HepG2 (cell line): ENCODE results near the gene SSNA1. TPM values are rescaled to one million over a fixed set of nuclear protein-coding genes. Genes with fewer than 3 reads are reported as not detected.
A peak's percentile ranks its signal among the peaks of the same experiment; 100 is the strongest.

ENCODE experiments used
- AGO2 ChIP-seq: fragments of 200-400 bp; formaldehyde crosslinking; optimal IDR thresholded peaks from 2 replicates; pipeline ENCODE3; 2017; ENCODE audit warnings: mild to moderate bottlenecking, low read depth, low read length, moderate library complexity
- ATRX ChIP-seq: sonication (generic); formaldehyde crosslinking; IDR thresholded peaks from 2 replicates; pipeline ENCODE4 v1.4.0; 2020; ENCODE audit warnings: missing genetic modification reagents, borderline replicate concordance
- ERF ChIP-seq: IDR thresholded peaks from 2 replicates; pipeline ENCODE4 v1.6.1; 2018; ENCODE audit warnings: missing biosample characterization, missing genetic modification reagents
- HES4 ChIP-seq: sonication (generic); formaldehyde crosslinking; IDR thresholded peaks from 2 replicates; pipeline ENCODE4 v1.9.0; 2021; ENCODE audit warnings: mild to moderate bottlenecking, missing genetic modification reagents, borderline replicate concordance
- HIC2 ChIP-seq: sonication (generic); formaldehyde crosslinking; IDR thresholded peaks from 2 replicates; pipeline ENCODE4 v1.9.0; 2022; ENCODE audit warnings: low read depth, missing genetic modification reagents
- IRX3 ChIP-seq: sonication (generic); formaldehyde crosslinking; IDR thresholded peaks from 2 replicates; pipeline ENCODE4 v1.8.1; 2023; ENCODE audit warnings: mild to moderate bottlenecking, low read depth, missing genetic modification reagents, borderline replicate concordance
- JUND ChIP-seq: sonication (generic); formaldehyde crosslinking; IDR thresholded peaks from 2 replicates; pipeline ENCODE4 v1.8.0; 2022; ENCODE audit warnings: mild to moderate bottlenecking, missing genetic modification reagents
- MTF2 ChIP-seq: sonication (generic); formaldehyde crosslinking; IDR thresholded peaks from 2 replicates; pipeline ENCODE4 v1.5.0; 2020; ENCODE audit warnings: missing genetic modification reagents, borderline replicate concordance
- NFE2L2 ChIP-seq: fragments of 150-350 bp; IDR thresholded peaks from 2 replicates; pipeline ENCODE4 v1.6.1; 2014; ENCODE audit warnings: low read length
- RAD21 ChIP-seq: fragments of 450-650 bp; formaldehyde crosslinking; IDR thresholded peaks from 2 replicates; pipeline ENCODE4 v1.5.0; 2020; ENCODE audit warnings: mild to moderate bottlenecking
- SIN3A ChIP-seq: IDR thresholded peaks from 2 replicates; pipeline ENCODE4 v1.6.1; 2011; ENCODE audit warnings: low read depth, mild to moderate bottlenecking, control low read depth, low read length, borderline replicate concordance
- THRA ChIP-seq: sonication (generic); formaldehyde crosslinking; IDR thresholded peaks from 2 replicates; pipeline ENCODE4 v1.4.0; 2020; ENCODE audit warnings: missing genetic modification reagents, borderline replicate concordance
- THYN1 ChIP-seq: sonication (generic); formaldehyde crosslinking; IDR thresholded peaks from 2 replicates; pipeline ENCODE4 v1.8.1; 2023; ENCODE audit warnings: low read depth, mild to moderate bottlenecking, moderate library complexity, missing genetic modification reagents, borderline replicate concordance
- ZBTB7B ChIP-seq: sonication (generic); formaldehyde crosslinking; IDR thresholded peaks from 2 replicates; pipeline ENCODE4 v1.4.0; 2020; ENCODE audit warnings: missing genetic modification reagents
- ZFP82 ChIP-seq: sonication (generic); formaldehyde crosslinking; IDR thresholded peaks from 2 replicates; pipeline ENCODE4 v1.5.1; 2020; ENCODE audit warnings: mild to moderate bottlenecking, missing genetic modification reagents, borderline replicate concordance
- ZNF275 ChIP-seq: sonication (generic); formaldehyde crosslinking; IDR thresholded peaks from 2 replicates; pipeline ENCODE4 v1.8.0; 2022; ENCODE audit warnings: missing genetic modification reagents, mild to moderate bottlenecking, inconsistent platforms, borderline replicate concordance
- ZNF282 ChIP-seq: fragments of 450-650 bp; IDR thresholded peaks from 2 replicates; pipeline ENCODE4 v1.6.1; 2018; ENCODE audit not compliant: partially characterized antibody
- ZNF296 ChIP-seq: sonication (generic); formaldehyde crosslinking; conservative IDR thresholded peaks from 2 replicates; pipeline ENCODE4 v1.5.0; 2020; ENCODE audit warnings: mild to moderate bottlenecking, missing genetic modification reagents
- ZNF343 ChIP-seq: sonication (generic); formaldehyde crosslinking; IDR thresholded peaks from 2 replicates; pipeline ENCODE4 v1.4.0; 2020; ENCODE audit warnings: mild to moderate bottlenecking, missing genetic modification reagents
- ZNF383 ChIP-seq: sonication (generic); formaldehyde crosslinking; IDR thresholded peaks from 2 replicates; pipeline ENCODE4 v1.4.0; 2020; ENCODE audit warnings: missing genetic modification reagents, mild to moderate bottlenecking, borderline replicate concordance
- ZXDC ChIP-seq: sonication (generic); formaldehyde crosslinking; IDR thresholded peaks from 2 replicates; pipeline ENCODE4 v1.5.0; 2020; ENCODE audit warnings: mild to moderate bottlenecking, missing genetic modification reagents
- polyA plus RNA-seq, 8 experiments: library from polyadenylated mRNA; depleted of rRNA in 3 of 8; stranded (reverse) in 7 of 8; unstranded in 1 of 8; fragments of >200 nt; fragmentation: Illumina TruSeq in 4 of 8; extraction: Trizol in 4 of 8; gene quantifications; 2 replicates each; pipeline versions ENCODE4 v1.2.1 to v1.2.3, GENCODE V29; 2011 to 2016; ENCODE audit warnings: low read depth in 4 of 8, missing spikeins in 1 of 8, mixed read lengths in 1 of 8; ENCODE audit not compliant: insufficient read depth in 1 of 8
- total RNA-seq, 5 experiments: library from RNA; depleted of rRNA; stranded (reverse); fragments of >200 nt; fragmentation: Illumina TruSeq; extraction: Trizol; gene quantifications; 2 replicates each; pipeline ENCODE4 v1.2.3, GENCODE V29; 2016; ENCODE audit warnings: low read depth in 1 of 5

The SSNA1 gene
- total and polyA plus RNA-seq, 2 of the 13 experiments (the other 11 are each of a cell fraction or from before 2014, with no cell fraction given), result 35.9 to 49.4 TPM

GRCh38 chr9:137218754-137219271 lies 30.3 kb downstream of the SSNA1 start (continued):
- TF ChIP-seq ZXDC (CRISPR knock-in tag) (no peak), ZNF343 (CRISPR knock-in tag) (no peak), IRX3 (no peak), ZNF383 (CRISPR knock-in tag) (no peak), SIN3A (no peak; the same call in 1 of the 2 replicates), ZNF296 (peak; percentile 81; the same call in 1 of the 2 replicates), RAD21 (CRISPR knock-in tag) (no peak), ZNF275 (no peak), ATRX (no peak), THRA (CRISPR knock-in tag) (peak; percentile 71; the same call in 1 of the 2 replicates), HES4 (CRISPR knock-in tag) (no peak), ZFP82 (CRISPR knock-in tag) (no peak), HIC2 (CRISPR knock-in tag) (peak; percentile 91), AGO2 (peak; percentile 15), ERF (CRISPR knock-in tag) (no peak), NFE2L2 (no peak), MTF2 (CRISPR knock-in tag) (no peak; the same call in 1 of the 2 replicates), JUND (CRISPR knock-in tag) (peak; percentile 65; the same call in 1 of the 2 replicates), ZBTB7B (CRISPR knock-in tag) (peak; percentile 39; the same call in 1 of the 2 replicates), THYN1 (CRISPR knock-in tag) (no peak), ZNF282 (no peak)
